Trophoblast cell (in vitro differentiated cells and primary cell): Measurements from ENCODE around the gene RNPS1.

ENCODE experiments used
- DNase-seq, 2 donors: peaks; one replicate each; pipeline ENCODE4 v3.0.0-alpha.2; 2016
- H2AFZ ChIP-seq: 2 replicates; pipeline ENCODE4 v1.6.1; 2013; ENCODE audit warnings: low read length, moderate library complexity, mild to moderate bottlenecking; ENCODE audit not compliant: insufficient read depth, poor library complexity
- H2AK5ac ChIP-seq: 2 replicates; pipeline ENCODE4 v1.6.1; 2013; ENCODE audit warnings: mild to moderate bottlenecking, low read length
- H2BK120ac ChIP-seq: 2 replicates; pipeline ENCODE4 v1.6.1; 2013; ENCODE audit warnings: low read length, mild to moderate bottlenecking, moderate library complexity; ENCODE audit not compliant: insufficient read depth, poor library complexity
- H2BK12ac ChIP-seq: 2 replicates; pipeline ENCODE4 v1.6.1; 2013; ENCODE audit warnings: mild to moderate bottlenecking, low read length, moderate library complexity
- H2BK5ac ChIP-seq: 2 replicates; pipeline ENCODE4 v1.6.1; 2013; ENCODE audit warnings: low read length, low read depth, moderate library complexity, mild to moderate bottlenecking; ENCODE audit not compliant: poor library complexity
- H3K14ac ChIP-seq: 2 replicates; pipeline ENCODE4 v1.6.1; 2013; ENCODE audit warnings: mild to moderate bottlenecking, low read length
- H3K18ac ChIP-seq: 2 replicates; pipeline ENCODE4 v1.6.1; 2013; ENCODE audit warnings: mild to moderate bottlenecking, low read length
- H3K23ac ChIP-seq: 2 replicates; pipeline ENCODE4 v1.6.1; 2013; ENCODE audit warnings: low read length
- H3K27ac ChIP-seq: 2 replicates; pipeline ENCODE4 v1.5.1; 2013; ENCODE audit warnings: low read depth, mild to moderate bottlenecking, inconsistent platforms, low read length, moderate library complexity
- H3K27me3 ChIP-seq: 2 replicates; pipeline ENCODE4 v1.6.1; 2013; ENCODE audit warnings: inconsistent platforms, mild to moderate bottlenecking, low read length, moderate library complexity; ENCODE audit not compliant: insufficient read depth
- H3K36me3 ChIP-seq, 2 experiments: 1 replicate in 1 of 2; 2 replicates in 1 of 2; pipeline ENCODE4 v1.6.1; 2013; ENCODE audit warnings: low read length in 2 of 2, mild to moderate bottlenecking in 2 of 2, moderate library complexity in 1 of 2; ENCODE audit not compliant: insufficient read depth in 2 of 2, control insufficient read depth in 1 of 2
- H3K4ac ChIP-seq: 2 replicates; pipeline ENCODE4 v1.6.1; 2013; ENCODE audit warnings: low read depth, mild to moderate bottlenecking, low read length, moderate library complexity
- H3K4me1 ChIP-seq, 2 experiments: 1 replicate in 1 of 2; 2 replicates in 1 of 2; pipeline ENCODE4 v1.6.1; 2013; ENCODE audit warnings: low read length in 2 of 2, mild to moderate bottlenecking in 2 of 2, moderate library complexity in 1 of 2; ENCODE audit not compliant: insufficient read depth in 2 of 2, control insufficient read depth in 1 of 2
- H3K4me2 ChIP-seq: 2 replicates; pipeline ENCODE4 v1.6.1; 2013; ENCODE audit warnings: inconsistent platforms, mild to moderate bottlenecking, low read length, moderate library complexity
- H3K4me3 ChIP-seq: 2 replicates; pipeline ENCODE4 v1.5.1; 2013; ENCODE audit warnings: mild to moderate bottlenecking, low read depth, low read length, inconsistent platforms
- H3K79me1 ChIP-seq: one replicate; pipeline ENCODE4 v1.6.1; 2013; ENCODE audit warnings: low read length
- H3K79me2 ChIP-seq: 2 replicates; pipeline ENCODE4 v1.6.1; 2013; ENCODE audit warnings: low read length, mild to moderate bottlenecking; ENCODE audit not compliant: control insufficient read depth, insufficient read depth, poor library complexity
- H3K9ac ChIP-seq: 2 replicates; pipeline ENCODE4 v1.6.1; 2013; ENCODE audit warnings: mild to moderate bottlenecking, low read length
- H3K9me3 ChIP-seq: 2 replicates; pipeline ENCODE4 v1.6.1; 2013; ENCODE audit warnings: low read depth, mild to moderate bottlenecking, control low read depth, inconsistent platforms, low read length; ENCODE audit not compliant: insufficient read depth
- H4K12ac ChIP-seq: 2 replicates; pipeline ENCODE4 v1.6.1; 2013; ENCODE audit warnings: low read depth, mild to moderate bottlenecking, low read length, moderate library complexity
- H4K8ac ChIP-seq: 2 replicates; pipeline ENCODE4 v1.6.1; 2013; ENCODE audit warnings: low read depth, mild to moderate bottlenecking, low read length, moderate library complexity
- H4K91ac ChIP-seq: one replicate; pipeline ENCODE4 v1.6.1; 2013; ENCODE audit warnings: low read depth, mild to moderate bottlenecking, low read length, moderate library complexity
- WGBS: extraction: QIAGEN DNeasy Blood & Tissue Kit; methylation state at CpG from one replicate; pipeline ENCODE4 v1.1.7; 2013; ENCODE audit warnings: missing lambda C conversion rate; ENCODE audit not compliant: insufficient read length, insufficient coverage; ENCODE audit errors: extremely low coverage; 5-methylcytosine and 5-hydroxymethylcytosine counted together

RNPS1 gene

GRCh38 chr16:2257726-2258125 lies 10.2 kb downstream of the RNPS1 start:
- no peak for DNase-seq
- Histone ChIP-seq H3K4me2 (no peak overlapping the region), H4K8ac (no peak overlapping the region), H4K91ac (no peak overlapping the region), H3K4me3 (no peak overlapping the region), H4K12ac (peak overlapping the region; percentile 36), H2AK5ac (no peak overlapping the region), H3K79me2 (no peaks in the 10 kb centered on the region), H3K79me1 (no peaks in the 10 kb centered on the region), H3K27ac (no peak overlapping the region), H2AFZ (no peak overlapping the region), H2BK12ac (no peak overlapping the region), H3K18ac (no peak overlapping the region), H3K27me3 (no peaks in the 10 kb centered on the region), H3K4me1 (no peaks in the 10 kb centered on the region), H2BK5ac (no peak overlapping the region), H3K4ac (no peak overlapping the region), H3K36me3 (peaks cover 73 to 79% of the 10 kb centered on the region in 2 experiments), H2BK120ac (no peak overlapping the region), H3K14ac (no peak overlapping the region), H3K9me3 (peaks cover 1% of the 10 kb centered on the region), H3K9ac (no peak overlapping the region), H3K23ac (no peak overlapping the region)
- WGBS, result no CpG with 5 or more reads among the region's 6 CpGs

DNA sequence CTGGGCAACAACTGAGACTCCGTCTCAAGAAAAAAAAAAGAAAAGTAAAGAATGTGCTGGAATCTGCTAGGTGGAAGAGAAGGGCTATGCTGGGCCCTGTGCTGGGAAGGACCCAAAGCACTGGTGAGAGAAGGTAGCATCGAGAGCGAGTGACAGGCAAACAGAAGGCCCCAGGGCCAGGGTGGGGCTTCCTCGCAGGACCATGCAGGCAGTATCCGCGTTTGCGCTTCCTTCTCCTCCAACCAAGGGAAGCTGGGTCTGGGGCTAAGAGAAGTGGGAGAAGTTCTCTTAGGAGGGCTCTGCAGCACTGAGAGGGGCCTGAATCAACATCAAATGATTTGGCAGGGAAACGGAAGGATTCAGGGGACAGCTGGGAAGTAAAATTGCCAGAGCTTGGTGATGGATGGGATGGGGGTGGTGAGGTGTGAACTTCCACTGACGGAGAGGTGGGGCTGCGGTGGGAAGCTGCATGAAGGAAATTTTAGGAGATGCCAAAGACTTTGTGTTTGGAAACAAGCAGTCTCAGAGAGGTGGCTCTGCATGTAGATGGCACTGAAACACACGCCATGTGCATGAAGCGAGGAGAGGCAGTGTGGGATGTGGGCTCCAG lies 11.3 kb downstream of the RNPS1 start:
- Histone ChIP-seq H3K36me3 (peaks cover 73 to 77% of the 10 kb centered on the region in 2 experiments), H3K18ac (no peak overlapping the region), H4K8ac (no peak overlapping the region), H3K4ac (no peak overlapping the region), H3K9ac (no peak overlapping the region), H3K9me3 (peaks cover 1% of the 10 kb centered on the region), H3K27ac (no peak overlapping the region), H3K79me1 (peaks cover 2% of the 10 kb centered on the region), H2BK12ac (no peak overlapping the region), H3K27me3 (no peaks in the 10 kb centered on the region), H3K79me2 (no peaks in the 10 kb centered on the region), H3K4me1 (peaks cover 4 to 5% of the 10 kb centered on the region in 2 experiments), H4K91ac (no peak overlapping the region), H2AFZ (no peak overlapping the region), H2BK5ac (no peak overlapping the region), H3K4me3 (no peak overlapping the region), H4K12ac (no peak overlapping the region), H2BK120ac (no peak overlapping the region), H3K14ac (no peak overlapping the region), H3K23ac (no peak overlapping the region), H2AK5ac (no peak overlapping the region), H3K4me2 (no peak overlapping the region)
- no CpG with 5 or more reads among the region's 12 CpGs for WGBS
- no peak for DNase-seq

GRCh38 chr16:2253293-2253692 lies 14.6 kb downstream of the RNPS1 start:
- H4K91ac ChIP-seq, result no peak overlapping the region
- no peak overlapping the region for H2AK5ac ChIP-seq
- no peak overlapping the region for H3K4me3 ChIP-seq
- no peak overlapping the region for H3K9ac ChIP-seq
- H4K12ac ChIP-seq, result no peak overlapping the region
- no peak overlapping the region for H3K14ac ChIP-seq
- H2BK5ac ChIP-seq, result no peak overlapping the region
- no peak overlapping the region for H2BK12ac ChIP-seq
- no peaks in the 10 kb centered on the region for H3K27me3 ChIP-seq
- no CpG with 5 or more reads among the region's 11 CpGs for WGBS
- H2BK120ac ChIP-seq, result no peak overlapping the region
- no peak overlapping the region for H3K18ac ChIP-seq
- H3K4ac ChIP-seq, result no peak overlapping the region
- H3K23ac ChIP-seq, result no peak overlapping the region
- H4K8ac ChIP-seq, result no peak overlapping the region
- H3K4me2 ChIP-seq, result no peak overlapping the region
- peaks cover 6% of the 10 kb centered on the region for H3K79me1 ChIP-seq
- H3K27ac ChIP-seq, result no peak overlapping the region
- peaks cover 57 to 58% of the 10 kb centered on the region in 2 experiments for H3K36me3 ChIP-seq
- H3K79me2 ChIP-seq, result peaks cover 5% of the 10 kb centered on the region
- peaks cover 1% of the 10 kb centered on the region for H3K9me3 ChIP-seq
- DNase-seq, result no peak
- H2AFZ ChIP-seq, result no peak overlapping the region
- peaks cover 7 to 9% of the 10 kb centered on the region in 2 experiments for H3K4me1 ChIP-seq

DNA sequence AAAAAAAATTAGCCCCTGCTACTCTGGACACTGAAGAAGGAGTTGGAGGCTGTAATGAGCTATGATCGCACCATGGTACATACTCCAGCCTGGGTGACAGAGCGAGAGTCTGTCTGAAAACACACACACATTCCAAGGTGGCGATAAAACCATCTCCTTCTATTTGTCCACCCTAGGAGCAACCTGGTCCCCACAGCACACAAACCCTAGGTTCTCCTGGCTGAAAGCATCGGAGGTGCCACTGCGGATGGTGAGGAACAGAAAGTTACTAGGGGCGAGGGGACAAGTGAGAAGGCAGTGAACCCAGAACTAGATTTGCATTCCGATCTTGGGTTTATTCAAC lies 15.1 kb downstream of the RNPS1 start:
- H3K9me3 ChIP-seq, result peaks cover 1% of the 10 kb centered on the region
- H3K36me3 ChIP-seq, result peaks cover 55% of the 10 kb centered on the region in 2 experiments
- no peak overlapping the region for H3K4ac ChIP-seq
- no peaks in the 10 kb centered on the region for H3K27me3 ChIP-seq
- H3K23ac ChIP-seq, result no peak overlapping the region
- H3K9ac ChIP-seq, result no peak overlapping the region
- no peak overlapping the region for H3K14ac ChIP-seq
- H2AK5ac ChIP-seq, result no peak overlapping the region
- H2BK5ac ChIP-seq, result no peak overlapping the region
- H4K12ac ChIP-seq, result no peak overlapping the region
- H2BK120ac ChIP-seq, result no peak overlapping the region
- H3K79me2 ChIP-seq, result peaks cover 5% of the 10 kb centered on the region
- no peak overlapping the region for H3K27ac ChIP-seq
- H3K4me3 ChIP-seq, result no peak overlapping the region
- no peak overlapping the region for H3K4me2 ChIP-seq
- peaks cover 6% of the 10 kb centered on the region for H3K79me1 ChIP-seq
- H3K4me1 ChIP-seq, result peaks cover 7 to 9% of the 10 kb centered on the region in 2 experiments
- no peak overlapping the region for H2AFZ ChIP-seq
- H4K91ac ChIP-seq, result no peak overlapping the region
- H2BK12ac ChIP-seq, result no peak overlapping the region
- no peak for DNase-seq
- no CpG with 5 or more reads among the region's 7 CpGs for WGBS
- H4K8ac ChIP-seq, result no peak overlapping the region
- no peak overlapping the region for H3K18ac ChIP-seq
